IPS-11a (cell line): Measurements from ENCODE around the gene HJURP.

ENCODE experiments used
- H3K4me3 ChIP-seq: one replicate; pipeline ENCODE4 v1.5.1; 2013; ENCODE audit warnings: low read depth, low read length, control low read depth

HJURP gene

GRCh38 chr2:233815861-233816260 is 38.5 kb downstream of the HJURP start:
- no peak overlapping the region for H3K4me3 ChIP-seq

- no peak overlapping the region for H3K4me3 ChIP-seq
Measured at GRCh38 chr2:233814056-233814835, 40.1 kb downstream of the HJURP start.

- H3K4me3 ChIP-seq = no peak overlapping the region
Measured at GRCh38 chr2:233813236-233814055, 40.9 kb downstream of the HJURP start.

- no peak overlapping the region for H3K4me3 ChIP-seq
Measured at GRCh38 chr2:233811732-233812131, 42.6 kb downstream of the HJURP start.

GRCh38 chr2:233811087-233811486 is 43.2 kb downstream of the HJURP start:
- no peak overlapping the region for H3K4me3 ChIP-seq

- no peak overlapping the region for H3K4me3 ChIP-seq
Measured at GRCh38 chr2:233810385-233810784, 44.0 kb downstream of the HJURP start.

- H3K4me3 ChIP-seq = no peak overlapping the region
Measured at GRCh38 chr2:233807966-233808935, 46.1 kb downstream of the HJURP start.

GRCh38 chr2:233807215-233807865 is 47.0 kb downstream of the HJURP start:
- no peak overlapping the region for H3K4me3 ChIP-seq

- H3K4me3 ChIP-seq = no peak overlapping the region
Measured at GRCh38 chr2:233803994-233804393, 50.3 kb downstream of the HJURP start.

GRCh38 chr2:233803292-233803911 is 50.9 kb downstream of the HJURP start:
- no peak overlapping the region for H3K4me3 ChIP-seq

GRCh38 chr2:233802132-233802815 is 52.1 kb downstream of the HJURP start:
- no peak overlapping the region for H3K4me3 ChIP-seq

GRCh38 chr2:233801357-233802131 is 52.8 kb downstream of the HJURP start:
- H3K4me3 ChIP-seq = no peak overlapping the region

GRCh38 chr2:233800208-233800607 is 54.1 kb downstream of the HJURP start:
- no peak overlapping the region for H3K4me3 ChIP-seq

GRCh38 chr2:233799716-233800115 is 54.6 kb downstream of the HJURP start:
- H3K4me3 ChIP-seq = no peak overlapping the region

GRCh38 chr2:233799087-233799665 is 55.2 kb downstream of the HJURP start:
- H3K4me3 ChIP-seq = no peak overlapping the region

GRCh38 chr2:233798335-233799086 is 55.8 kb downstream of the HJURP start:
- H3K4me3 ChIP-seq = no peak overlapping the region

- H3K4me3 ChIP-seq = no peak overlapping the region
Measured at GRCh38 chr2:233796254-233796653, 58.1 kb downstream of the HJURP start.

- H3K4me3 ChIP-seq = no peak overlapping the region
Measured at GRCh38 chr2:233795735-233796171, 58.6 kb downstream of the HJURP start.
